ENCODE measurements around the gene SRMS. TPM values are rescaled to one million over a fixed set of nuclear protein-coding genes. Genes with fewer than 3 reads are reported as not detected.
"Not testable (repeated sequence)": the region's sequence is repeated elsewhere in the genome, so short reads cannot be mapped to it uniquely, and the experiment has no call there.

The SRMS gene
- total RNA-seq, 2 experiments from 2014 or later = 0.42 TPM; not detected in 1

DNA sequence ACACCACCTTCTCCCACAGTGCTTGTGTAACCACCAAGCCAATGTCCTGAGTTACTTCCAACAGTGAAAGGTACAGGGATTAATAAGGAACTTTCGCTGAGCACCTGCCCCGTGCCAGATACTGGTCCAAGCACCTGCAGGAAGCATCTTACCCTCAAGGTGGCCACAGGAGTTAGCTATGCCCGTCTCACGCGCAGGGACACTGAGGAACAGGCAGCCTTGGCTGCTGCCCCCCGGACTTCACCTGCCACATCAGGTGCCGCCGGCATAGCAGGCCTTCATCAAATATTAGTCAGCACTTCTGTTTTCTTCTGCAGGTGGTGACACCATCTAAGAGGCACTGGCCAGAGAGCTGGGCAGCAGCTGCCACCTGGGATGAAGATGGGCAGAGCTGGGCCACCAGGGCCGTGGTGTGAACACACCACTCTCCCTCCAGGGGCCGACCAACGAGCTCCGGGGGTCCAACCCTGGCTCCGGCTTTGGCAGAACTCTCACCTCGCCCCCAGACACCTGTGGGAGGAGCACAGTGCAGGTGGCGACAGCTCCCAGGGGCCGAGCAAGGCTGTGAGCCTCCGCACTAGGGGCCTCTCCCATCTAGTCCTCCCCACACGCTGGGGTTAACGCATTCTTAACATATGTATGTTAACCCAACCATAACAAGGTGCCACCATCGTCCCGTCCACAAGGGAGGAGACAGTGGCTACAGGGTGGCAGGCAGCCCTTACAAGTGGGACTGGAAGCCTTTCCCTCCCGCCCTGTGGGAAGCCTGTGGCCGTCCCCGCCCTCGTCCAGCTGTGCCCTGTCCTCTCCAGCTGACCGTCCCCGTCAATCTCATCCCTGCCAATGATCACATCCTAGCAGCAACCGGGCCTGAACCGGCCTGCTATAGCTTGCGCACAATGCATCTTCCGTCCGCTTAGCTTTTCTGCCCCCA is 29.9 kb downstream of the SRMS start:
- H3K9me2 ChIP-seq (ENCODE audit: insufficient read depth, low read length) = no peaks in the 10 kb centered on the region
- H3K4me1 ChIP-seq (ENCODE audit: insufficient read depth, low read length, poor library complexity, severe bottlenecking) = peaks cover 11% of the 10 kb centered on the region
- no peak overlapping the region for H3K4me2 ChIP-seq (ENCODE audit: low read length)
- TF ChIP-seq, protein P1, sequence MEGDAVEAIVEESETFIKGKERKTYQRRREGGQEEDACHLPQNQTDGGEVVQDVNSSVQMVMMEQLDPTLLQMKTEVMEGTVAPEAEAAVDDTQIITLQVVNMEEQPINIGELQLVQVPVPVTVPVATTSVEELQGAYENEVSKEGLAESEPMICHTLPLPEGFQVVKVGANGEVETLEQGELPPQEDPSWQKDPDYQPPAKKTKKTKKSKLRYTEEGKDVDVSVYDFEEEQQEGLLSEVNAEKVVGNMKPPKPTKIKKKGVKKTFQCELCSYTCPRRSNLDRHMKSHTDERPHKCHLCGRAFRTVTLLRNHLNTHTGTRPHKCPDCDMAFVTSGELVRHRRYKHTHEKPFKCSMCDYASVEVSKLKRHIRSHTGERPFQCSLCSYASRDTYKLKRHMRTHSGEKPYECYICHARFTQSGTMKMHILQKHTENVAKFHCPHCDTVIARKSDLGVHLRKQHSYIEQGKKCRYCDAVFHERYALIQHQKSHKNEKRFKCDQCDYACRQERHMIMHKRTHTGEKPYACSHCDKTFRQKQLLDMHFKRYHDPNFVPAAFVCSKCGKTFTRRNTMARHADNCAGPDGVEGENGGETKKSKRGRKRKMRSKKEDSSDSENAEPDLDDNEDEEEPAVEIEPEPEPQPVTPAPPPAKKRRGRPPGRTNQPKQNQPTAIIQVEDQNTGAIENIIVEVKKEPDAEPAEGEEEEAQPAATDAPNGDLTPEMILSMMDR (conservative IDR thresholded peaks at IDR 0.05; ENCODE audit: low read length) = no peak
- no peak for TF ChIP-seq EZH2phosphoT487 (IDR thresholded peaks at IDR 0.05; ENCODE audit: borderline replicate concordance, low read depth, low read length)
- intact Hi-C loops (cut with micrococcal nuclease; ENCODE audit: unreplicated experiment) = no loop called here
- no peaks in the 10 kb centered on the region for H3K9me3 ChIP-seq (ENCODE audit: low read length)
- H4K20me1 ChIP-seq (ENCODE audit: insufficient read depth, low read length) = no peaks in the 10 kb centered on the region
- POLR2A ChIA-PET = no interaction called here
- peaks cover 8% of the 10 kb centered on the region for H3K36me3 ChIP-seq (ENCODE audit: insufficient read depth, low read length)
- no peak for DNase-seq (ENCODE audit: low spot score)
- no peaks in the 10 kb centered on the region; the same call in 1 of the 2 replicates for H3K79me2 ChIP-seq (ENCODE audit: insufficient read depth, low read depth, low read length)
- H3K27ac ChIP-seq (ENCODE audit: low read depth, low read length, poor library complexity, severe bottlenecking) = no peak overlapping the region
- CTCF ChIA-PET (ENCODE audit: unreplicated experiment) = no interaction called here
- BruUV-seq (replicated peaks) = no TSS peak
- H2AFZ ChIP-seq (ENCODE audit: low read length) = no peak overlapping the region
- no peak overlapping the region for H3K4me3 ChIP-seq (ENCODE audit: low read depth, low read length, poor library complexity, severe bottlenecking)

DNA sequence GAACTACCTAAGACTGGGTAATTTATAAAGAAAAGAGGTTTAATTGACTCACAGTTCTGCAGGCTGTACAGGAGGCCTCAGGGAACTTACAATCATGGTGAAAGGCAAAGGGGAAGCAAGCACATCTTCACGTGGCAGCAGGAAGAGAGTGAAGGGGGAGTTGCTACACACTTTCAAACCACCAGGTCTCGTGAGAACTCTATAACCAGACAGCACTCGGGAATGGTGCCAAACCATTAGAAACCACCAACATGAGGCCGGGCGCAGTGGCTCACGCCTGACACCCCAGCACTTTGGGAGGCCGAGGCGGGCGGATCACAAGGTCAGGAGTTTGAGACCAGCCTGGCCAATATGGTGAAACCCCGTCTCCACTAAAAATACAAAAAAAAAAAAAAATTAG is 33.0 kb downstream of the SRMS start:
- POLR2A ChIA-PET; H3K4me3 ChIP-seq (ENCODE audit: low read depth, low read length, poor library complexity, severe bottlenecking); H3K4me1 ChIP-seq (ENCODE audit: insufficient read depth, low read length, poor library complexity, severe bottlenecking); BruUV-seq (replicated peaks); H3K9me2 ChIP-seq (ENCODE audit: insufficient read depth, low read length); H3K36me3 ChIP-seq (ENCODE audit: insufficient read depth, low read length); CTCF ChIA-PET (ENCODE audit: unreplicated experiment); H3K9me3 ChIP-seq (ENCODE audit: low read length); H4K20me1 ChIP-seq (ENCODE audit: insufficient read depth, low read length); H3K27ac ChIP-seq (ENCODE audit: low read depth, low read length, poor library complexity, severe bottlenecking); DNase-seq (ENCODE audit: low spot score); intact Hi-C loops (cut with micrococcal nuclease; ENCODE audit: unreplicated experiment); H3K4me2 ChIP-seq (ENCODE audit: low read length); H3K79me2 ChIP-seq (ENCODE audit: insufficient read depth, low read depth, low read length); H2AFZ ChIP-seq (ENCODE audit: low read length): not testable (repeated sequence)

DNA sequence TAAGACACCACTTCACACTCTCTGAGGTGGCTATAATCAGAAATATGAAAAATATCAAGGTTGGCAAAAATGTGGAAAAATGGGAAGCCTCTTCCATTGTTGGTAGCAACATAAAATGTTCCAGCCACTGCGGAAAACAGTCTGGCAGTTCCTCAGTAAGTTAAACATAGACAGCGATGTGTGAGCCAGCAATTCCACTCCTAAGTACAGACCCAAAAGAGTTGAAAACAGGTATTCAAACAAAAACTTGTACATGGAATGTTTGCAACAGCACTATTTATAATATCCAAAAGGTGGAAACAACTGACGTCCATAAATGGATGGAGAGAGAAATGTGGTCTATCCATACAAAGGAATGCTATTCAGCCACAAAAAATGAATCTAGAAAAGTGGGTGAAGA is 34.3 kb downstream of the SRMS start:
- Histone ChIP-seq H3K27ac (ENCODE audit: low read depth, low read length, poor library complexity, severe bottlenecking) (no peak overlapping the region), H3K4me3 (ENCODE audit: low read depth, low read length, poor library complexity, severe bottlenecking) (no peak overlapping the region), H3K4me2 (ENCODE audit: low read length) (no peak overlapping the region), H3K79me2 (ENCODE audit: insufficient read depth, low read depth, low read length) (no peaks in the 10 kb centered on the region), H3K9me2 (ENCODE audit: insufficient read depth, low read length) (no peaks in the 10 kb centered on the region), H3K4me1 (ENCODE audit: insufficient read depth, low read length, poor library complexity, severe bottlenecking) (peaks cover 5% of the 10 kb centered on the region), H2AFZ (ENCODE audit: low read length) (no peak overlapping the region), H3K9me3 (ENCODE audit: low read length) (no peaks in the 10 kb centered on the region), H4K20me1 (ENCODE audit: insufficient read depth, low read length) (no peaks in the 10 kb centered on the region), H3K36me3 (ENCODE audit: insufficient read depth, low read length) (no peaks in the 10 kb centered on the region)
- CTCF ChIA-PET (ENCODE audit: unreplicated experiment) = no interaction called here
- TF ChIP-seq, protein P1 (conservative IDR thresholded peaks at IDR 0.05; ENCODE audit: low read length) = no peak
- no peak for TF ChIP-seq EZH2phosphoT487 (IDR thresholded peaks at IDR 0.05; ENCODE audit: borderline replicate concordance, low read depth, low read length)
- no peak for DNase-seq (ENCODE audit: low spot score)
- intact Hi-C loops (cut with micrococcal nuclease; ENCODE audit: unreplicated experiment) = no loop called here
- POLR2A ChIA-PET = no interaction called here
- BruUV-seq (replicated peaks) = no TSS peak

Measured in OCI-LY7 (cell line).